B cell (primary cell): ENCODE data around the gene ZFAND4. TPM values are rescaled to one million over a fixed set of nuclear protein-coding genes. Genes with fewer than 3 reads are reported as not detected.
A peak's percentile ranks its signal among the peaks of the same experiment; 100 is the strongest.
"Not testable (repeated sequence)": the region's sequence is repeated elsewhere in the genome, so short reads cannot be mapped to it uniquely, and the experiment has no call there.

Experiments
- ATAC-seq: fragments of 200-7000 bp; cut with Tn5 transposase; one replicate; pipeline ENCODE4 v1.10.0; 2021; ENCODE audit warnings: low read depth, mild to moderate bottlenecking, moderate number of reproducible peaks, moderate library complexity
- CTCF ChIA-PET: fragments of 350-600 bp; sonication (Branson Sonifier 250); formaldehyde crosslinking; loops from one replicate; lab custom pipeline; 2021; ENCODE audit warnings: antibody characterized with exemption, inconsistent platforms; lab: Charles Lee
- POLR2A ChIA-PET: fragments of 350-600 bp; sonication (Branson Sonifier 250); formaldehyde crosslinking; loops from one replicate; lab custom pipeline; 2021; ENCODE audit warnings: antibody characterized with exemption; lab: Charles Lee
- DNase-seq: peaks from one replicate; pipeline ENCODE4 v3.0.0; 2013
- H2AFZ ChIP-seq: 2 replicates; pipeline ENCODE4 v1.6.1; 2012; ENCODE audit warnings: mild to moderate bottlenecking, low read depth, low read length; ENCODE audit not compliant: insufficient read depth, poor library complexity, severe bottlenecking
- H3K27ac ChIP-seq, 2 donors: 1 replicate in 1 of 2; 2 replicates in 1 of 2; pipeline ENCODE4 v1.5.1; 2012 to 2013; ENCODE audit warnings: low read length in 2 of 2, mild to moderate bottlenecking in 2 of 2, moderate library complexity in 1 of 2
- H3K27me3 ChIP-seq, 4 experiments: fragments of 200-600 bp in 1 of 4; sonication (generic) in 1 of 4; replicated peaks in 1 of 4; 1 replicate in 2 of 4; 2 replicates in 2 of 4; pipeline versions ENCODE4 v1.6.1 to v1.7.0; 2013 to 2016; ENCODE audit warnings: low read length in 3 of 4, mild to moderate bottlenecking in 2 of 4, mixed read lengths in 1 of 4, moderate library complexity in 1 of 4; ENCODE audit not compliant: insufficient read depth in 4 of 4, control insufficient read depth in 3 of 4; ENCODE audit errors: control extremely low read depth in 1 of 4
- H3K36me3 ChIP-seq, 2 experiments: replicated peaks in 1 of 2; 1 replicate in 1 of 2; 2 replicates in 1 of 2; pipeline versions ENCODE4 v1.6.1 to v1.7.1; 2013; ENCODE audit warnings: low read length in 1 of 2; ENCODE audit not compliant: insufficient read depth in 2 of 2, control insufficient read depth in 1 of 2; ENCODE audit errors: control extremely low read depth in 1 of 2, extremely low read depth in 1 of 2
- H3K4me1 ChIP-seq, 2 donors: fragments of 200-600 bp in 1 of 2; sonication (generic) in 1 of 2; 1 replicate in 1 of 2; 2 replicates in 1 of 2; pipeline versions ENCODE4 v1.5.1 to v1.6.1; 2013 to 2017; ENCODE audit warnings: low read length in 2 of 2; ENCODE audit not compliant: control insufficient read depth in 2 of 2, insufficient read depth in 2 of 2
- H3K4me2 ChIP-seq: replicated peaks from 2 replicates; pipeline ENCODE3; 2012; ENCODE audit warnings: mild to moderate bottlenecking, low read depth, low read length; ENCODE audit not compliant: poor library complexity, severe bottlenecking
- H3K4me3 ChIP-seq, 5 experiments: fragments of 200-600 bp in 1 of 5; sonication (generic) in 1 of 5; 1 replicate in 3 of 5; 2 replicates in 2 of 5; pipeline versions ENCODE4 v1.5.1 to v1.7.0; 2011 to 2016; ENCODE audit warnings: low read length in 4 of 5, mild to moderate bottlenecking in 4 of 5, low read depth in 2 of 5, control low read depth in 1 of 5, moderate library complexity in 1 of 5; ENCODE audit not compliant: insufficient read depth in 1 of 5; ENCODE audit errors: control extremely low read depth in 1 of 5, extremely low read depth in 1 of 5
- H3K79me2 ChIP-seq: fragments of 200-600 bp; sonication (generic); one replicate; pipeline ENCODE4 v1.6.0; 2016; ENCODE audit warnings: low read length; ENCODE audit not compliant: control insufficient read depth, insufficient read depth
- H3K9ac ChIP-seq: fragments of 200-600 bp; sonication (generic); 2 replicates; pipeline ENCODE4 v1.6.1; 2017; ENCODE audit warnings: mild to moderate bottlenecking, low read length, moderate library complexity
- H3K9me3 ChIP-seq, 3 donors: one replicate each; pipeline versions ENCODE4 v1.6.1 to v1.7.1; 2013; ENCODE audit warnings: low read length in 2 of 3; ENCODE audit not compliant: control insufficient read depth in 2 of 3, insufficient read depth in 1 of 3; ENCODE audit errors: control extremely low read depth in 1 of 3
- H4K20me1 ChIP-seq: 2 replicates; pipeline ENCODE4 v1.6.0; 2012; ENCODE audit warnings: mild to moderate bottlenecking, low read length; ENCODE audit not compliant: insufficient read depth, control insufficient read depth, poor library complexity, severe bottlenecking
- H3K27ac Mint-ChIP-seq: one replicate; pipeline ENCODE4 v1.8.0; 2021; ENCODE audit warnings: mixed read lengths
- H3K27me3 Mint-ChIP-seq: one replicate; pipeline ENCODE4 v1.8.0; 2021; ENCODE audit warnings: mixed read lengths
- H3K4me1 Mint-ChIP-seq: one replicate; pipeline ENCODE4 v1.8.0; 2021; ENCODE audit warnings: mixed read lengths
- H3K4me3 Mint-ChIP-seq: one replicate; pipeline ENCODE4 v1.8.0; 2021; ENCODE audit warnings: mixed read lengths
- H3K9me3 Mint-ChIP-seq: one replicate; pipeline ENCODE4 v1.8.0; 2022; ENCODE audit warnings: mixed read lengths; ENCODE audit not compliant: insufficient read depth
- CTCF ChIP-seq: fragments of 200-600 bp; IDR thresholded peaks from one replicate; pipeline ENCODE4 v1.8.0; 2022; ENCODE audit warnings: antibody characterized with exemption, mild to moderate bottlenecking
- EZH2 ChIP-seq: IDR thresholded peaks from 2 replicates; pipeline ENCODE4 v1.6.1; 2012; ENCODE audit warnings: borderline replicate concordance, low read depth, mild to moderate bottlenecking, moderate library complexity, low read length; ENCODE audit not compliant: insufficient read depth, poor library complexity, severe bottlenecking
- WGBS: methylation state at CpG from one replicate; pipeline ENCODE4 v1.1.5; 2013; ENCODE audit warnings: missing lambda C conversion rate; ENCODE audit not compliant: insufficient coverage; 5-methylcytosine and 5-hydroxymethylcytosine counted together
- intact Hi-C: fragments of 100-400 bp; cut with micrococcal nuclease; formaldehyde crosslinking; loops from one replicate; pipeline ENCODE4 v1.10.0; 2022
- polyA plus RNA-seq: library from polyadenylated mRNA; depleted of rRNA; stranded (reverse); fragments of >200 nt; gene quantifications from 2 replicates; pipeline ENCODE4 v1.2.3, GENCODE V29; 2012
- total RNA-seq, 2 donors: library from RNA; stranded (reverse); fragments of 120-200 nt in 1 of 2; gene quantifications; 1 replicate in 1 of 2; 2 replicates in 1 of 2; pipeline versions ENCODE4 v1.2.3 to v1.2.4, GENCODE V29; 2013 to 2022

ZFAND4 gene
- total and polyA plus RNA-seq, 2 donors (not counting 1 experiment from before 2014, with no cell fraction given) = 7.9 to 23.4 TPM

- H3K79me2 ChIP-seq = peaks cover 20% of the 10 kb centered on the region
- H4K20me1 ChIP-seq = peaks cover 25% of the 10 kb centered on the region
- H3K4me2 ChIP-seq = no peak overlapping the region
- no peak overlapping the region for H3K27ac ChIP-seq
- intact Hi-C loops = no loop called here
- ATAC-seq = no peak
- H3K36me3 ChIP-seq = no peaks in the 10 kb centered on the region
- ChIA-PET POLR2A (no interaction called here), CTCF (interaction anchor here (0.6 to 2.1 kb wide), 2 partner anchors 39 to 113 kb away, joined by 3 to 6 read pairs; no protein-coding TSS in a partner anchor)
- no CpG with 5 or more reads among the region's 2 CpGs for WGBS
- no peak overlapping the region for H3K4me3 ChIP-seq
- no peak for TF ChIP-seq EZH2
- TF ChIP-seq CTCF = no peak
- H3K9me3 Mint-ChIP-seq = no peaks in the 10 kb centered on the region
- H2AFZ ChIP-seq = no peak overlapping the region
- no peak overlapping the region for H3K4me3 Mint-ChIP-seq
- H3K27me3 Mint-ChIP-seq = no peaks in the 10 kb centered on the region
- no peak overlapping the region for H3K9ac ChIP-seq
- peaks cover 19 to 36% of the 10 kb centered on the region in 2 donors for H3K4me1 ChIP-seq
- DNase-seq = no peak
- H3K9me3 ChIP-seq = no peaks in the 10 kb centered on the region
- H3K27ac Mint-ChIP-seq = peak overlapping the region; percentile 72
- no peaks in the 10 kb centered on the region for H3K27me3 ChIP-seq
- peaks cover 42% of the 10 kb centered on the region for H3K4me1 Mint-ChIP-seq
These were observed 94.1 kb downstream of the ZFAND4 start for GRCh38 chr10:45578384-45578971.

- CTCF ChIA-PET = no interaction called here
- intact Hi-C loops = no loop called here
- no peak for ATAC-seq
- no peaks in the 10 kb centered on the region for H3K36me3 ChIP-seq
- no peaks in the 10 kb centered on the region for H3K27me3 ChIP-seq
- Mint-ChIP-seq H3K4me1 (peaks cover 36% of the 10 kb centered on the region), H3K4me3 (no peak overlapping the region), H3K9me3 (no peaks in the 10 kb centered on the region), H3K27ac (no peak overlapping the region), H3K27me3 (no peaks in the 10 kb centered on the region)
- peaks cover 9 to 22% of the 10 kb centered on the region in 2 donors for H3K4me1 ChIP-seq
- H3K27ac ChIP-seq = no peak overlapping the region
- no peak overlapping the region for H3K4me2 ChIP-seq
- no peak overlapping the region for H3K9ac ChIP-seq
- no peak overlapping the region for H2AFZ ChIP-seq
- no peaks in the 10 kb centered on the region for H3K9me3 ChIP-seq
- H3K79me2 ChIP-seq = peaks cover 12% of the 10 kb centered on the region
- 100% methylated on average over 3 of the region's 3 CpGs for WGBS
- peaks cover 37% of the 10 kb centered on the region for H4K20me1 ChIP-seq
- no peak for DNase-seq
- no peak overlapping the region for H3K4me3 ChIP-seq
- POLR2A ChIA-PET = no interaction called here
- no peak for TF ChIP-seq EZH2
These were observed 96.5 kb downstream of the ZFAND4 start for GRCh38 chr10:45575966-45576597.

- intact Hi-C loops, H3K27ac Mint-ChIP-seq: not testable (repeated sequence)
- 94% methylated on average over 9 of the region's 11 CpGs for WGBS
These were observed 97.4 kb downstream of the ZFAND4 start for GRCh38 chr10:45575032-45575761.

More at GRCh38 chr10:45575032-45575761, 97.4 kb downstream of the ZFAND4 start:
- DNase-seq, H3K27me3 Mint-ChIP-seq, H2AFZ ChIP-seq, H3K4me3 Mint-ChIP-seq, H3K9me3 Mint-ChIP-seq, H3K27me3 ChIP-seq, POLR2A ChIA-PET, H3K4me3 ChIP-seq, H3K9me3 ChIP-seq, H3K9ac ChIP-seq, H3K27ac ChIP-seq, ATAC-seq, H3K4me2 ChIP-seq, H3K36me3 ChIP-seq, CTCF ChIA-PET: not testable (repeated sequence)
- Histone ChIP-seq H4K20me1 (peaks cover 37% of the 10 kb centered on the region), H3K4me1 (peaks cover 5 to 18% of the 10 kb centered on the region in 2 donors), H3K79me2 (peaks cover 16% of the 10 kb centered on the region)
- H3K4me1 Mint-ChIP-seq = peaks cover 28% of the 10 kb centered on the region
